ENCODE measurements around the gene ACOXL.
A peak's percentile ranks its signal among the peaks of the same experiment; 100 is the strongest.

The ACOXL gene

GRCh38 chr2:110744429-110744828 lies 12.1 kb downstream of the ACOXL start:
- Histone ChIP-seq H3K36me3 (ENCODE audit: control insufficient read depth, insufficient read depth, low read length, severe bottlenecking) (no peaks in the 10 kb centered on the region), H3K4me1 (ENCODE audit: control insufficient read depth, insufficient read depth, low read length) (no peaks in the 10 kb centered on the region), H3K27me3 (replicated peaks; ENCODE audit: control insufficient read depth, insufficient read depth, low read length) (peaks cover 86% of the 10 kb centered on the region), H3K4me3 (ENCODE audit: low read length) (no peak overlapping the region), H3K9ac (ENCODE audit: low read length) (no peak overlapping the region), H3K9me3 (ENCODE audit: control insufficient read depth, low read length) (peaks cover 26% of the 10 kb centered on the region)
- DNase-seq (ENCODE audit: low read depth), result no peak

GRCh38 chr2:110745048-110745447 lies 12.7 kb downstream of the ACOXL start:
- Histone ChIP-seq H3K9ac (ENCODE audit: low read length) (no peak overlapping the region), H3K36me3 (ENCODE audit: control insufficient read depth, insufficient read depth, low read length, severe bottlenecking) (no peaks in the 10 kb centered on the region), H3K27me3 (replicated peaks; ENCODE audit: control insufficient read depth, insufficient read depth, low read length) (peaks cover 85% of the 10 kb centered on the region), H3K4me1 (ENCODE audit: control insufficient read depth, insufficient read depth, low read length) (no peaks in the 10 kb centered on the region), H3K9me3 (ENCODE audit: control insufficient read depth, low read length) (peaks cover 20% of the 10 kb centered on the region), H3K4me3 (ENCODE audit: low read length) (no peak overlapping the region)
- no peak for DNase-seq (ENCODE audit: low read depth)

GRCh38 chr2:110746586-110747521 lies 14.5 kb downstream of the ACOXL start:
- Histone ChIP-seq H3K36me3 (ENCODE audit: control insufficient read depth, insufficient read depth, low read length, severe bottlenecking) (no peaks in the 10 kb centered on the region), H3K9me3 (ENCODE audit: control insufficient read depth, low read length) (peaks cover 18% of the 10 kb centered on the region), H3K9ac (ENCODE audit: low read length) (no peak overlapping the region), H3K27me3 (replicated peaks; ENCODE audit: control insufficient read depth, insufficient read depth, low read length) (peaks cover 75% of the 10 kb centered on the region), H3K4me1 (ENCODE audit: control insufficient read depth, insufficient read depth, low read length) (no peaks in the 10 kb centered on the region), H3K4me3 (ENCODE audit: low read length) (no peak overlapping the region)
- DNase-seq (ENCODE audit: low read depth), result no peak

GRCh38 chr2:110747522-110748488 lies 15.4 kb downstream of the ACOXL start:
- Histone ChIP-seq H3K9ac (ENCODE audit: low read length) (no peak overlapping the region), H3K27me3 (replicated peaks; ENCODE audit: control insufficient read depth, insufficient read depth, low read length) (peaks cover 67% of the 10 kb centered on the region), H3K4me3 (ENCODE audit: low read length) (no peak overlapping the region), H3K4me1 (ENCODE audit: control insufficient read depth, insufficient read depth, low read length) (no peaks in the 10 kb centered on the region), H3K9me3 (ENCODE audit: control insufficient read depth, low read length) (peaks cover 9% of the 10 kb centered on the region), H3K36me3 (ENCODE audit: control insufficient read depth, insufficient read depth, low read length, severe bottlenecking) (no peaks in the 10 kb centered on the region)
- DNase-seq (ENCODE audit: low read depth), result no peak

- peaks cover 61% of the 10 kb centered on the region for H3K27me3 ChIP-seq (replicated peaks; ENCODE audit: control insufficient read depth, insufficient read depth, low read length)
- no peaks in the 10 kb centered on the region for H3K4me1 ChIP-seq (ENCODE audit: control insufficient read depth, insufficient read depth, low read length)
- DNase-seq (ENCODE audit: low read depth), result no peak
- H3K9ac ChIP-seq (ENCODE audit: low read length), result no peak overlapping the region
- H3K9me3 ChIP-seq (ENCODE audit: control insufficient read depth, low read length), result peaks cover 6% of the 10 kb centered on the region
- no peaks in the 10 kb centered on the region for H3K36me3 ChIP-seq (ENCODE audit: control insufficient read depth, insufficient read depth, low read length, severe bottlenecking)
- no peak overlapping the region for H3K4me3 ChIP-seq (ENCODE audit: low read length)
Observed at GRCh38 chr2:110748489-110748867, 16.1 kb downstream of the ACOXL start.

- Histone ChIP-seq H3K4me3 (ENCODE audit: low read length) (no peak overlapping the region), H3K4me1 (ENCODE audit: control insufficient read depth, insufficient read depth, low read length) (no peaks in the 10 kb centered on the region), H3K27me3 (replicated peaks; ENCODE audit: control insufficient read depth, insufficient read depth, low read length) (peaks cover 34% of the 10 kb centered on the region), H3K36me3 (ENCODE audit: control insufficient read depth, insufficient read depth, low read length, severe bottlenecking) (no peaks in the 10 kb centered on the region), H3K9ac (ENCODE audit: low read length) (no peak overlapping the region), H3K9me3 (ENCODE audit: control insufficient read depth, low read length) (no peaks in the 10 kb centered on the region)
- DNase-seq (ENCODE audit: low read depth), result no peak
Observed at GRCh38 chr2:110751642-110752041, 19.3 kb downstream of the ACOXL start.

GRCh38 chr2:110752871-110753270 lies 20.5 kb downstream of the ACOXL start:
- DNase-seq (ENCODE audit: low read depth), result no peak
- Histone ChIP-seq H3K4me3 (ENCODE audit: low read length) (no peak overlapping the region), H3K9ac (ENCODE audit: low read length) (no peak overlapping the region), H3K4me1 (ENCODE audit: control insufficient read depth, insufficient read depth, low read length) (no peaks in the 10 kb centered on the region), H3K9me3 (ENCODE audit: control insufficient read depth, low read length) (peaks cover 2% of the 10 kb centered on the region), H3K27me3 (replicated peaks; ENCODE audit: control insufficient read depth, insufficient read depth, low read length) (peaks cover 22% of the 10 kb centered on the region), H3K36me3 (ENCODE audit: control insufficient read depth, insufficient read depth, low read length, severe bottlenecking) (no peaks in the 10 kb centered on the region)

- H3K9me3 ChIP-seq (ENCODE audit: control insufficient read depth, low read length), result peaks cover 25% of the 10 kb centered on the region
- no peak overlapping the region for H3K9ac ChIP-seq (ENCODE audit: low read length)
- H3K36me3 ChIP-seq (ENCODE audit: control insufficient read depth, insufficient read depth, low read length, severe bottlenecking), result no peaks in the 10 kb centered on the region
- H3K27me3 ChIP-seq (replicated peaks; ENCODE audit: control insufficient read depth, insufficient read depth, low read length), result peaks cover 3% of the 10 kb centered on the region
- no peaks in the 10 kb centered on the region for H3K4me1 ChIP-seq (ENCODE audit: control insufficient read depth, insufficient read depth, low read length)
- H3K4me3 ChIP-seq (ENCODE audit: low read length), result no peak overlapping the region
- DNase-seq (ENCODE audit: low read depth), result peak; percentile 64
Observed at GRCh38 chr2:110755491-110756078, 23.2 kb downstream of the ACOXL start.

- Histone ChIP-seq H3K9me3 (ENCODE audit: control insufficient read depth, low read length) (peaks cover 45% of the 10 kb centered on the region), H3K4me3 (ENCODE audit: low read length) (no peak overlapping the region), H3K4me1 (ENCODE audit: control insufficient read depth, insufficient read depth, low read length) (no peaks in the 10 kb centered on the region), H3K9ac (ENCODE audit: low read length) (no peak overlapping the region), H3K27me3 (replicated peaks; ENCODE audit: control insufficient read depth, insufficient read depth, low read length) (peaks cover 3% of the 10 kb centered on the region), H3K36me3 (ENCODE audit: control insufficient read depth, insufficient read depth, low read length, severe bottlenecking) (no peaks in the 10 kb centered on the region)
- no peak for DNase-seq (ENCODE audit: low read depth)
Observed at GRCh38 chr2:110759411-110759810, 27.0 kb downstream of the ACOXL start.

- Histone ChIP-seq H3K9me3 (ENCODE audit: control insufficient read depth, low read length) (peaks cover 31% of the 10 kb centered on the region), H3K27me3 (replicated peaks; ENCODE audit: control insufficient read depth, insufficient read depth, low read length) (peaks cover 31% of the 10 kb centered on the region)
Observed at GRCh38 chr2:110764931-110765330, 32.6 kb downstream of the ACOXL start.

GRCh38 chr2:110766291-110766690 lies 33.9 kb downstream of the ACOXL start:
- H3K27me3 ChIP-seq (replicated peaks; ENCODE audit: control insufficient read depth, insufficient read depth, low read length), result peaks cover 36% of the 10 kb centered on the region
- H3K9me3 ChIP-seq (ENCODE audit: control insufficient read depth, low read length), result peaks cover 25% of the 10 kb centered on the region
- no peak for DNase-seq (ENCODE audit: low read depth)
- no peaks in the 10 kb centered on the region for H3K36me3 ChIP-seq (ENCODE audit: control insufficient read depth, insufficient read depth, low read length, severe bottlenecking)
- H3K9ac ChIP-seq (ENCODE audit: low read length), result no peak overlapping the region
- H3K4me1 ChIP-seq (ENCODE audit: control insufficient read depth, insufficient read depth, low read length), result peaks cover 9% of the 10 kb centered on the region
- no peak overlapping the region for H3K4me3 ChIP-seq (ENCODE audit: low read length)

More at GRCh38 chr2:110764931-110765330, 32.6 kb downstream of the ACOXL start:
- no peaks in the 10 kb centered on the region for H3K4me1 ChIP-seq (ENCODE audit: control insufficient read depth, insufficient read depth, low read length)
- no peak overlapping the region for H3K9ac ChIP-seq (ENCODE audit: low read length)
- H3K4me3 ChIP-seq (ENCODE audit: low read length), result no peak overlapping the region
- no peaks in the 10 kb centered on the region for H3K36me3 ChIP-seq (ENCODE audit: control insufficient read depth, insufficient read depth, low read length, severe bottlenecking)
- DNase-seq (ENCODE audit: low read depth), result no peak

All from adipocyte (in vitro differentiated cells).